ENCODE results near the gene SCUBE1. TPM values are rescaled to one million over a fixed set of nuclear protein-coding genes. Genes with fewer than 3 reads are reported as not detected.
"Not testable (repeated sequence)": the region's sequence is repeated elsewhere in the genome, so short reads cannot be mapped to it uniquely, and the experiment has no call there.

Gene SCUBE1
- polyA plus RNA-seq, 3 donors = 4.4 to 11.1 (median 7.9) TPM

- no peak for DNase-seq
Observed at GRCh38 chr22:43363315-43364168, 20.4 kb upstream of the SCUBE1 start.

- DNase-seq = no peak
Observed at GRCh38 chr22:43360576-43360975, 17.4 kb upstream of the SCUBE1 start.

GRCh38 chr22:43356881-43357280 is 13.7 kb upstream of the SCUBE1 start:
- DNase-seq = no peak

GRCh38 chr22:43355688-43356087 is 12.5 kb upstream of the SCUBE1 start:
- not testable (repeated sequence) for DNase-seq

- DNase-seq = no peak
Observed at GRCh38 chr22:43351966-43352345, 8.8 kb upstream of the SCUBE1 start.

GRCh38 chr22:43349636-43350035 is 6.5 kb upstream of the SCUBE1 start:
- no peak for DNase-seq

GRCh38 chr22:43346521-43346929 is 3.4 kb upstream of the SCUBE1 start:
- DNase-seq = no peak

GRCh38 chr22:43345761-43346301 is 2.7 kb upstream of the SCUBE1 start:
- DNase-seq = no peak

GRCh38 chr22:43345356-43345755 is 2.2 kb upstream of the SCUBE1 start:
- DNase-seq = no peak

GRCh38 chr22:43344520-43344787 is 1.3 kb upstream of the SCUBE1 start:
- no peak for DNase-seq

- DNase-seq = no peak
Observed at GRCh38 chr22:43343670-43344519, 723 bp upstream of the SCUBE1 start.

GRCh38 chr22:43342347-43343261 is 568 bp downstream of the SCUBE1 start:
- DNase-seq = no peak

GRCh38 chr22:43341565-43341964 is 1.6 kb downstream of the SCUBE1 start:
- DNase-seq = no peak

- DNase-seq = no peak
Observed at GRCh38 chr22:43338766-43339345, 4.3 kb downstream of the SCUBE1 start.

- no peak for DNase-seq
Observed at GRCh38 chr22:43337946-43338345, 5.2 kb downstream of the SCUBE1 start.

GRCh38 chr22:43337385-43337784 is 5.8 kb downstream of the SCUBE1 start:
- no peak for DNase-seq

- DNase-seq = no peak
Observed at GRCh38 chr22:43334378-43334777, 8.8 kb downstream of the SCUBE1 start.

- no peak for DNase-seq
Observed at GRCh38 chr22:43333978-43334377, 9.2 kb downstream of the SCUBE1 start.

- no peak for DNase-seq
Observed at GRCh38 chr22:43333156-43333555, 10.0 kb downstream of the SCUBE1 start.

- DNase-seq = no peak
Observed at GRCh38 chr22:43331698-43332097, 11.5 kb downstream of the SCUBE1 start.

GRCh38 chr22:43331069-43331451 is 12.1 kb downstream of the SCUBE1 start:
- DNase-seq = peak; percentile 69
